H1 (cell line): ENCODE data around the gene LIMK2. TPM values are rescaled to one million over a fixed set of nuclear protein-coding genes. Genes with fewer than 3 reads are reported as not detected.

Experiments
- CTCF ChIA-PET: fragments of 300-600 bp; sonication (Branson Sonifier 250); formaldehyde crosslinking; loops from one replicate; lab custom pipeline; 2021; ENCODE audit not compliant: partially characterized antibody; lab: Charles Lee
- POLR2A ChIA-PET: fragments of 300-600 bp; sonication (Branson Sonifier 250); formaldehyde crosslinking; loops from one replicate; lab custom pipeline; 2021; ENCODE audit warnings: inconsistent platforms; ENCODE audit not compliant: partially characterized antibody; lab: Charles Lee
- DNase-seq, 2 experiments: peaks; one replicate each; pipeline versions ENCODE4 v3.0.0 to v3.0.0-alpha.2; 2010 to 2022; ENCODE audit warnings: low spot score in 2 of 2, low read depth in 1 of 2, mixed read lengths in 1 of 2
- FAIRE-seq: peaks from 2 replicates; lab custom pipeline; 2011; peaks lifted over from hg19 to GRCh38; lab: Jason Lieb, UNC
- H2AFZ ChIP-seq: 2 replicates; pipeline ENCODE4 v1.8.1; 2012; ENCODE audit warnings: low read length, inconsistent platforms
- H2AK5ac ChIP-seq: 2 replicates; pipeline ENCODE4 v1.6.1; 2013; ENCODE audit warnings: low read depth, low read length
- H2BK120ac ChIP-seq: replicated peaks from 2 replicates; pipeline ENCODE3; 2013; ENCODE audit warnings: low read depth, low read length, inconsistent platforms
- H2BK12ac ChIP-seq: 2 replicates; pipeline ENCODE4 v1.6.1; 2013; ENCODE audit warnings: low read depth, low read length
- H2BK15ac ChIP-seq: 2 replicates; pipeline ENCODE4 v1.6.1; 2013; ENCODE audit warnings: low read length
- H2BK20ac ChIP-seq: 2 replicates; pipeline ENCODE4 v1.6.1; 2013; ENCODE audit warnings: low read length
- H2BK5ac ChIP-seq: 2 replicates; pipeline ENCODE4 v1.6.1; 2013; ENCODE audit warnings: low read depth, low read length
- H3K14ac ChIP-seq: 2 replicates; pipeline ENCODE4 v1.6.1; 2013; ENCODE audit warnings: inconsistent platforms; ENCODE audit not compliant: insufficient read length
- H3K18ac ChIP-seq: 2 replicates; pipeline ENCODE4 v1.6.1; 2013; ENCODE audit warnings: low read length; ENCODE audit errors: extremely low read depth
- H3K23ac ChIP-seq: 2 replicates; pipeline ENCODE4 v1.6.1; 2013; ENCODE audit warnings: inconsistent platforms; ENCODE audit not compliant: insufficient read length
- H3K23me2 ChIP-seq: 2 replicates; pipeline ENCODE4 v1.6.1; 2013; ENCODE audit warnings: low read depth, low read length
- H3K27ac ChIP-seq: 2 replicates; pipeline ENCODE4 v1.6.1; 2011; ENCODE audit warnings: low read depth, low read length, inconsistent platforms
- H3K27me3 ChIP-seq, 4 experiments: replicated peaks in 1 of 4; 1 replicate in 1 of 4; 2 replicates in 3 of 4; pipeline versions ENCODE4 v1.6.1 to v1.8.1; 2011 to 2013; ENCODE audit warnings: low read length in 3 of 4, mild to moderate bottlenecking in 3 of 4, inconsistent platforms in 2 of 4, mixed read lengths in 2 of 4, moderate library complexity in 1 of 4; ENCODE audit not compliant: control insufficient read depth in 3 of 4, insufficient read depth in 3 of 4; ENCODE audit errors: extremely low read depth in 1 of 4
- H3K36me3 ChIP-seq, 4 experiments: 2 replicates each; pipeline versions ENCODE4 v1.6.1 to v1.8.1; 2011 to 2013; ENCODE audit warnings: mild to moderate bottlenecking in 4 of 4, low read length in 3 of 4, moderate library complexity in 2 of 4, control low read depth in 1 of 4, inconsistent platforms in 1 of 4; ENCODE audit not compliant: insufficient read depth in 4 of 4, control insufficient read depth in 2 of 4
- H3K4ac ChIP-seq: replicated peaks from 2 replicates; pipeline ENCODE3; 2013; ENCODE audit warnings: low read length, low read depth, mixed read lengths, inconsistent platforms; ENCODE audit not compliant: insufficient read length
- H3K4me1 ChIP-seq, 4 experiments: replicated peaks in 1 of 4; 1 replicate in 1 of 4; 2 replicates in 3 of 4; pipeline versions ENCODE4 v1.6.1 to v1.8.1; 2011 to 2013; ENCODE audit warnings: low read length in 3 of 4, inconsistent platforms in 2 of 4, mixed read lengths in 1 of 4; ENCODE audit not compliant: insufficient read depth in 4 of 4, control insufficient read depth in 3 of 4
- H3K4me2 ChIP-seq, 2 experiments: 2 replicates each; pipeline versions ENCODE4 v1.6.1 to v1.8.1; 2011 to 2013; ENCODE audit warnings: low read depth in 2 of 2, low read length in 2 of 2, control low read depth in 1 of 2, inconsistent platforms in 1 of 2, mild to moderate bottlenecking in 1 of 2; ENCODE audit not compliant: insufficient read depth in 1 of 2
- H3K4me3 ChIP-seq, 4 experiments: fragments of 200-600, 300-600 bp in 1 of 4; sonication (generic), shearing (Covaris generic), sonication (Bioruptor Twin) in 1 of 4; 2 replicates each; pipeline versions ENCODE4 v1.5.1 to v1.8.1; 2011 to 2016; ENCODE audit warnings: low read length in 4 of 4, low read depth in 3 of 4, control low read depth in 2 of 4, inconsistent platforms in 2 of 4, mild to moderate bottlenecking in 2 of 4, mixed read lengths in 1 of 4, moderate library complexity in 1 of 4; ENCODE audit not compliant: insufficient read depth in 2 of 4; ENCODE audit errors: extremely low read depth in 1 of 4
- H3K56ac ChIP-seq: replicated peaks from 2 replicates; pipeline ENCODE3; 2013; ENCODE audit warnings: low read depth, mild to moderate bottlenecking, mixed read lengths, low read length, inconsistent platforms; ENCODE audit not compliant: insufficient read length
- H3K79me1 ChIP-seq: 2 replicates; pipeline ENCODE4 v1.6.1; 2013; ENCODE audit warnings: low read depth, low read length, control low read depth
- H3K79me2 ChIP-seq, 2 experiments: 2 replicates each; pipeline versions ENCODE4 v1.6.1 to v1.8.1; 2012 to 2013; ENCODE audit warnings: low read length in 2 of 2, mild to moderate bottlenecking in 2 of 2, inconsistent platforms in 1 of 2; ENCODE audit not compliant: insufficient read depth in 2 of 2, control insufficient read depth in 1 of 2
- H3K9ac ChIP-seq, 4 experiments: replicated peaks in 1 of 4; 1 replicate in 1 of 4; 2 replicates in 3 of 4; pipeline versions ENCODE4 v1.6.1 to v1.8.1; 2011 to 2013; ENCODE audit warnings: low read depth in 3 of 4, low read length in 3 of 4, control low read depth in 2 of 4, mild to moderate bottlenecking in 2 of 4, moderate library complexity in 2 of 4, inconsistent platforms in 1 of 4; ENCODE audit errors: extremely low read depth in 1 of 4
- H3K9me3 ChIP-seq, 2 experiments: 2 replicates each; pipeline versions ENCODE4 v1.6.1 to v1.8.1; 2012 to 2013; ENCODE audit warnings: mild to moderate bottlenecking in 2 of 2, moderate library complexity in 2 of 2, control low read depth in 1 of 2, inconsistent platforms in 1 of 2, low read depth in 1 of 2, low read length in 1 of 2, mixed read lengths in 1 of 2; ENCODE audit not compliant: insufficient read depth in 2 of 2
- H4K20me1 ChIP-seq, 2 experiments: replicated peaks in 1 of 2; 2 replicates each; pipeline versions ENCODE3 to v1.8.1; 2011 to 2013; ENCODE audit warnings: inconsistent platforms in 2 of 2, low read length in 2 of 2, mild to moderate bottlenecking in 1 of 2; ENCODE audit not compliant: insufficient read depth in 2 of 2, control insufficient read depth in 1 of 2
- H4K5ac ChIP-seq: 2 replicates; pipeline ENCODE4 v1.6.1; 2013; ENCODE audit warnings: low read length, low read depth, mixed read lengths, inconsistent platforms; ENCODE audit not compliant: insufficient read length
- H4K8ac ChIP-seq: 2 replicates; pipeline ENCODE4 v1.8.0; 2013; ENCODE audit warnings: mild to moderate bottlenecking, moderate library complexity, low read length, inconsistent platforms; ENCODE audit not compliant: insufficient read depth; ENCODE audit errors: extremely low read depth
- H4K91ac ChIP-seq: replicated peaks from 2 replicates; pipeline ENCODE3; 2013; ENCODE audit warnings: low read length, mixed read lengths, inconsistent platforms; ENCODE audit not compliant: insufficient read length
- CBX5 ChIP-seq: fragments of 300-800, 300-1000 bp; sonication (generic); IDR thresholded peaks from 2 replicates; pipeline ENCODE4 v1.7.1; 2016; ENCODE audit warnings: antibody characterized with exemption, low read length, low read depth
- KDM4A ChIP-seq: IDR thresholded peaks from one replicate; pipeline ENCODE4 v1.7.1; 2012; ENCODE audit warnings: low read depth, mild to moderate bottlenecking, moderate library complexity, low read length, inconsistent platforms; ENCODE audit not compliant: severe bottlenecking
- SRF ChIP-seq: IDR thresholded peaks from 2 replicates; pipeline ENCODE4 v1.6.1; 2011; ENCODE audit warnings: mild to moderate bottlenecking, low read depth, low read length, moderate library complexity
- TEAD4 ChIP-seq: IDR thresholded peaks from 2 replicates; pipeline ENCODE4 v1.6.1; 2012; ENCODE audit warnings: low read depth, low read length, inconsistent platforms, mixed read lengths
- WGBS, 2 experiments: shearing (Covaris generic) in 1 of 2; methylation state at CpG; one replicate each; pipeline versions ENCODE4 v1.1.6 to v1.1.7; 2013 to 2015; ENCODE audit warnings: low lambda C conversion rate in 2 of 2, mixed read lengths in 2 of 2, inconsistent platforms in 1 of 2, low coverage in 1 of 2, missing lambda C conversion rate in 1 of 2; ENCODE audit not compliant: insufficient replicate concordance in 2 of 2, insufficient coverage in 1 of 2, insufficient read length in 1 of 2; ENCODE audit errors: extremely low coverage in 1 of 2, missing lambda C conversion rate in 1 of 2; 5-methylcytosine and 5-hydroxymethylcytosine counted together
- polyA plus RNA-seq, 7 experiments: library from polyadenylated mRNA; depleted of rRNA in 3 of 7; stranded (reverse) in 5 of 7; unstranded in 2 of 7; fragments of >200 nt in 5 of 7; fragments of 200-250 nt in 2 of 7; gene quantifications; 1 replicate in 5 of 7; 2 replicates in 1 of 7; 4 replicates in 1 of 7; pipeline versions ENCODE4 v1.2.1 to v1.2.3, GENCODE V29; 2011 to 2013; ENCODE audit warnings: missing spikeins in 2 of 7, mixed read lengths in 2 of 7
- total RNA-seq: library from RNA; stranded (reverse); fragmentation: NEBNext Ultra II Directional; extraction: Animal tissue kit (Norgen Biotek cat#: 25700); gene quantifications from 2 replicates; pipeline ENCODE4 v1.2.1, GENCODE V29; 2021

Gene LIMK2
- total and polyA plus RNA-seq, 2 of the 8 experiments (the other 6 are each of a cell fraction or from before 2014, with no cell fraction given) = 13.2 to 37.6 TPM

GRCh38 chr22:31212783-31213629, 908 bp downstream of the LIMK2 start:
- POLR2A ChIA-PET = interaction anchor here (0.6 to 4.5 kb wide), 20 partner anchors 8 to 134 kb away, joined by 3 to 30 read pairs (median 4); partner anchors contain the start of gene PATZ1
- H4K91ac ChIP-seq = peak overlapping the region; percentile 72
- H2BK5ac ChIP-seq = no peak overlapping the region
- H3K23me2 ChIP-seq = peaks cover 5% of the 10 kb centered on the region; the same call in 1 of the 2 replicates
- H3K14ac ChIP-seq = no peak overlapping the region
- H4K20me1 ChIP-seq = no peaks in the 10 kb centered on the region
- H4K5ac ChIP-seq = no peak overlapping the region
- no peak overlapping the region for H2BK120ac ChIP-seq
- H2AK5ac ChIP-seq = 0 out of 2 replicates have a peak overlapping the region, but pooled peaks have one; percentile 65
- H3K79me2 ChIP-seq = peaks cover 0 to 50% of the 10 kb centered on the region in 2 experiments; a peak in 2 of 4 replicates
- CTCF ChIA-PET = interaction anchor here (0.6 to 7.8 kb wide), 23 partner anchors 10 to 758 kb away, joined by 3 to 88 read pairs (median 6); partner anchors contain the start of gene PIK3IP1
- FAIRE-seq (no peak), DNase-seq (peak in 1 of 2 experiments; percentile 55)
- 36% methylated on average over 11 of the region's 11 CpGs; no CpG with 5 or more reads in 1 of the 2 experiments for WGBS, 2 experiments
- H3K4ac ChIP-seq = no peak overlapping the region
- peaks cover 0 to 7% (median 4%) of the 10 kb centered on the region in 4 experiments; a peak in 5 of 7 replicates for H3K4me1 ChIP-seq
- no peaks in the 10 kb centered on the region for H3K9me3 ChIP-seq
- H3K56ac ChIP-seq = peak overlapping the region; percentile 82
- no peak overlapping the region for H2BK20ac ChIP-seq
- H3K36me3 ChIP-seq = no peaks in the 10 kb centered on the region; a peak in 1 of 8 replicates
- no peak overlapping the region for H4K8ac ChIP-seq
- no peaks in the 10 kb centered on the region for H3K27me3 ChIP-seq
- H3K9ac ChIP-seq = peak overlapping the region; percentile 79 to 96 (median 86)
- H2BK12ac ChIP-seq = no peak overlapping the region
- no peak overlapping the region for H3K18ac ChIP-seq
- H3K4me3 ChIP-seq = peak overlapping the region; percentile 76 to 96 (median 93)
- H2BK15ac ChIP-seq = no peak overlapping the region
- peak overlapping the region; percentile 84 to 98 for H3K4me2 ChIP-seq
- TF ChIP-seq SRF = no peak
- TF ChIP-seq KDM4A = peak; percentile 74
- no peak for TF ChIP-seq CBX5
- TF ChIP-seq TEAD4 = no peak
- H3K79me1 ChIP-seq = peaks cover 10% of the 10 kb centered on the region
- H3K23ac ChIP-seq = no peak overlapping the region
- H3K27ac ChIP-seq = no peak overlapping the region
- H2AFZ ChIP-seq = no peak overlapping the region
